Heart left ventricle (tissue), 16 donors: ENCODE measurements around the gene CCL5. TPM values are rescaled to one million over a fixed set of nuclear protein-coding genes. Genes with fewer than 3 reads are reported as not detected.

ENCODE experiments used
- ATAC-seq, 4 donors: fragments of 200-7000 bp; cut with Tn5 transposase; one replicate each; pipeline ENCODE4 v1.9.1; 2020 to 2022; ENCODE audit warnings: moderate library complexity in 4 of 4, mild to moderate bottlenecking in 3 of 4, moderate number of reproducible peaks in 1 of 4
- DNase-seq, 5 donors: peaks; one replicate each; pipeline ENCODE4 v3.0.0-alpha.2; 2020
- H3K27ac ChIP-seq, 12 donors: fragments of 200-600 bp; sonication (generic) in 4 of 12; one replicate each; pipeline versions ENCODE4 v1.5.0 to v1.8.0; 2016 to 2022; ENCODE audit warnings: mild to moderate bottlenecking in 2 of 12
- H3K27me3 ChIP-seq, 9 donors: fragments of 200-600 bp; sonication (generic) in 2 of 9; one replicate each; pipeline versions ENCODE4 v1.5.1 to v1.8.0; 2016 to 2022; ENCODE audit warnings: mild to moderate bottlenecking in 3 of 9
- H3K36me3 ChIP-seq, 9 donors: fragments of 200-600 bp; sonication (generic) in 2 of 9; one replicate each; pipeline versions ENCODE4 v1.5.0 to v1.8.0; 2018 to 2022; ENCODE audit warnings: mild to moderate bottlenecking in 2 of 9
- H3K4me1 ChIP-seq, 12 donors: fragments of 200-600 bp; sonication (generic) in 4 of 12; one replicate each; pipeline versions ENCODE4 v1.5.0 to v1.8.0; 2016 to 2022; ENCODE audit warnings: mild to moderate bottlenecking in 3 of 12
- H3K4me3 ChIP-seq, 12 donors: fragments of 200-600 bp; sonication (generic) in 4 of 12; one replicate each; pipeline versions ENCODE4 v1.5.0 to v1.8.0; 2017 to 2022; ENCODE audit warnings: mild to moderate bottlenecking in 9 of 12, moderate library complexity in 4 of 12
- H3K9me3 ChIP-seq, 12 donors: fragments of 200-600 bp; sonication (generic) in 4 of 12; one replicate each; pipeline versions ENCODE4 v1.5.0 to v1.8.0; 2016 to 2022; ENCODE audit warnings: mild to moderate bottlenecking in 1 of 12
- POLR2A ChIP-seq, 2 donors: fragments of 450-650 bp; IDR thresholded peaks; one replicate each; pipeline ENCODE4 v1.6.1; 2017; ENCODE audit warnings: antibody characterized with exemption in 2 of 2, mild to moderate bottlenecking in 2 of 2, moderate library complexity in 2 of 2
- WGBS, 4 donors: extraction: QIAGEN DNeasy Blood & Tissue Kit in 2 of 4; methylation state at CpG; one replicate each; pipeline versions ENCODE4 v1.1.5 to v1.1.7; 2013 to 2018; 5-methylcytosine and 5-hydroxymethylcytosine counted together
- intact Hi-C, 10 donors: fragments of 100-400 bp; cut with DNase I; formaldehyde crosslinking; loops; one replicate each; pipeline versions ENCODE4 v1.11.1 to v1.14.2; 2022
- polyA plus RNA-seq, 2 donors: library from polyadenylated mRNA; stranded (reverse); fragments of 200-250 nt; gene quantifications; one replicate each; pipeline ENCODE4 v1.2.3, GENCODE V29; 2013
- total RNA-seq, 9 donors: library from RNA; depleted of rRNA in 2 of 9; stranded (reverse); fragments of >200 nt in 2 of 9; fragmentation: NEBNext Ultra II Directional in 3 of 9; extraction: Animal tissue kit (Norgen Biotek cat#: 25700) in 3 of 9; gene quantifications; one replicate each; pipeline versions ENCODE4 v1.1.0 to v1.2.4, GENCODE V29; 2016 to 2023
- TF ChIP-seq, protein P1 (sequence below), 12 donors: fragments of 200-600 bp; sonication (generic) in 4 of 12; IDR thresholded peaks; one replicate each; pipeline versions ENCODE4 v1.5.0 to v1.8.0; 2018 to 2022; ENCODE audit warnings: antibody characterized with exemption in 12 of 12, mild to moderate bottlenecking in 5 of 12
- donor health status: ischemic (EF 13 %, LVEDD 7.1; RV severe dilation, severe dysfunction).
- donor health status: healthy with polysubstance abuse.
- donor health status: DM: no; HTN: yes; CAD: no.
- donor health status: DM: no; HTN: no; CAD: no.
- donor health status: ischemic (EF 25% LVEDD 6.9; RV normal size, moderate dysfunction).
- donor health status: ischemic (EF 25% LVEDD 5.7; RV mildly dilated, moderate dysfunction).
- donor health status: healthy.
- donor health status: DM: yes; HTN: yes; CAD: no.
- donor health status: ischemic (EF 35%, LVEDD 5.7; RV mildly dilated, moderate dysfunction).
- donor health status: nonischemic (EF 11% LVEDD 7.7; RV severe dilation, severe dysfunction).
- donor health status: DM: yes; HTN: yes; CAD: no.
- donor health status: PGD.
- donor health status: ischemic (EF 29% LVEDD 5.4; RV normal size, mild dysfunction).
- donor health status: nonischemic (EF 23%, LVEDD 6.1; RV moderate dilation, normal function).

The CCL5 gene
- total and polyA plus RNA-seq, 11 donors, result 0.46 to 23.7 (median 1.4) TPM; not detected in 1

DNA sequence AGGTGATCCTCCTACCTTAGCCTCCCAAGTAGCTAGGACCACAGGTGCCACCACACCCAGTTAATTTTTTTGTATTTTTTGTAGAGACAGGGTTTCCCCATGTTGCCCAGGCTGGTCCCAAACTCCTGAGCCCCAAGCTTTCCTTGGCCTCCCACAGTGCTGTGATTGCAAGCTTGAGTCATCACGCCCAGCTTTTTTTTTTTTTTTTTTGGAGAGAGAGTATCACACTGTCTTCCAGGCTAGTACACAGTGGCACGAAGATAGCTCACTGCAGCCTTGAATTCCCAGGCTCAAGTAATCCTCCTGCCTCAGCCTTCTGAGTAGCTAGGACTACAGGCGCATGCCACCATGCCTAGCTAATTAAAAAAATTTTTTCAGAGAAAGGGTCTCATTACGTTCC is 38.7 kb downstream of the CCL5 start:
- no peak overlapping the region for H3K4me3 ChIP-seq
- H3K36me3 ChIP-seq, result peaks cover 2 to 100% (median 100%) of the 10 kb centered on the region in 9 donors
- intact Hi-C loops, result no loop called here
- ATAC-seq (peak in 1 of 4 donors; percentile 25), DNase-seq (no peak)
- H3K27me3 ChIP-seq, result no peaks in the 10 kb centered on the region
- H3K4me1 ChIP-seq, result no peaks in the 10 kb centered on the region
- no peaks in the 10 kb centered on the region for H3K9me3 ChIP-seq
- no peak for TF ChIP-seq POLR2A (IDR thresholded peaks at IDR 0.05)
- TF ChIP-seq, protein P1, sequence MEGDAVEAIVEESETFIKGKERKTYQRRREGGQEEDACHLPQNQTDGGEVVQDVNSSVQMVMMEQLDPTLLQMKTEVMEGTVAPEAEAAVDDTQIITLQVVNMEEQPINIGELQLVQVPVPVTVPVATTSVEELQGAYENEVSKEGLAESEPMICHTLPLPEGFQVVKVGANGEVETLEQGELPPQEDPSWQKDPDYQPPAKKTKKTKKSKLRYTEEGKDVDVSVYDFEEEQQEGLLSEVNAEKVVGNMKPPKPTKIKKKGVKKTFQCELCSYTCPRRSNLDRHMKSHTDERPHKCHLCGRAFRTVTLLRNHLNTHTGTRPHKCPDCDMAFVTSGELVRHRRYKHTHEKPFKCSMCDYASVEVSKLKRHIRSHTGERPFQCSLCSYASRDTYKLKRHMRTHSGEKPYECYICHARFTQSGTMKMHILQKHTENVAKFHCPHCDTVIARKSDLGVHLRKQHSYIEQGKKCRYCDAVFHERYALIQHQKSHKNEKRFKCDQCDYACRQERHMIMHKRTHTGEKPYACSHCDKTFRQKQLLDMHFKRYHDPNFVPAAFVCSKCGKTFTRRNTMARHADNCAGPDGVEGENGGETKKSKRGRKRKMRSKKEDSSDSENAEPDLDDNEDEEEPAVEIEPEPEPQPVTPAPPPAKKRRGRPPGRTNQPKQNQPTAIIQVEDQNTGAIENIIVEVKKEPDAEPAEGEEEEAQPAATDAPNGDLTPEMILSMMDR (IDR thresholded peaks at IDR 0.05), result no peak
- H3K27ac ChIP-seq, result no peak overlapping the region
- WGBS, 4 donors, result 79 to 84% (median 80%) methylated on average over 4 of the region's 4 CpGs

GRCh38 chr17:35841101-35841500 is 39.1 kb downstream of the CCL5 start:
- TF ChIP-seq POLR2A (IDR thresholded peaks at IDR 0.05), result no peak
- TF ChIP-seq, protein P1 (IDR thresholded peaks at IDR 0.05), result no peak

DNA sequence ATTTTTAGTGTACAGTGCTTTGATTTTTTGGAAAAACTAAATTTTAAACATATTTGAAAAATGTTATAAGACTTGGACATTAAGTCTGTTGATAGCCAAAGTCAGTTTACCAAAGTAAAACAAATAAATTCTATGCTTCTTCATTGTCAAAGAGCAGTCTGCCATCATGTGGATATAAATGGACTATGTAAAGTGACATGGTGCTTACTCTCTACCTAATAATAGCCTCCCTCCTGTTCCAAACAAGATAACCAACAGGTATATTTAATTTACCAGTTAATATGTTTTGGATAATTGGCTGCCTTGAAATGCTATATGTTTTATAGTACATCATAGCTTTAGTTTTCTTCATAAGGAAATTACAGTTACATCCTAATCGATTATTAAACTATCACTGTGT is 55.0 kb downstream of the CCL5 start:
- H3K9me3 ChIP-seq, result no peaks in the 10 kb centered on the region
- TF ChIP-seq, protein P1 (IDR thresholded peaks at IDR 0.05), result no peak
- intact Hi-C loops, result loop anchor here in 1 of 10 donors (10.0 kb wide), 1 partner anchor 230 kb away; no protein-coding TSS in a partner anchor
- 95 to 98% (median 96%) methylated on average over 1 of the region's 1 CpG for WGBS, 4 donors
- H3K27ac ChIP-seq, result peak overlapping the region in 1 of 12 donors; percentile 2
- no peak overlapping the region for H3K4me3 ChIP-seq
- peak in 1 of 4 donors; percentile 65 for ATAC-seq
- no peaks in the 10 kb centered on the region for H3K27me3 ChIP-seq
- peaks cover 0 to 100% (median 96%) of the 10 kb centered on the region in 9 donors for H3K36me3 ChIP-seq
- peaks cover 0 to 5% (median 0%) of the 10 kb centered on the region in 12 donors for H3K4me1 ChIP-seq
- DNase-seq, result no peak

More at GRCh38 chr17:35841101-35841500, 39.1 kb downstream of the CCL5 start:
- Histone ChIP-seq H3K27me3 (no peaks in the 10 kb centered on the region), H3K4me1 (no peaks in the 10 kb centered on the region), H3K9me3 (no peaks in the 10 kb centered on the region), H3K36me3 (peaks cover 2 to 100% (median 100%) of the 10 kb centered on the region in 9 donors), H3K27ac (no peak overlapping the region), H3K4me3 (no peak overlapping the region)
- no peak for DNase-seq
- WGBS, 4 donors, result 77 to 94% (median 91%) methylated on average over 3 of the region's 3 CpGs
- intact Hi-C loops, result no loop called here
- no peak for ATAC-seq

Other genes starting within 250 kb of the CCL5 start
- gene RASL10B, start 148.7 kb downstream of the CCL5 start, total RNA-seq, result 10 to 100 TPM in 5 of 9 donors, 1 to 10 TPM in 4; 8.2 to 78.7 (median 13.0) TPM
- gene RASL10B, start 148.7 kb downstream of the CCL5 start, polyA plus RNA-seq, result 10 to 100 TPM in 1 of 2 donors, 1 to 10 TPM in 1; 7.6 to 12.2 TPM
- under 1 TPM in 4 of 9 donors, not detected in 5; 0.10 to 0.28 (median 0.12) TPM for gene GAS2L2, start 127.1 kb downstream of the CCL5 start, total RNA-seq
- under 1 TPM in 1 of 2 donors, not detected in 1; 0.06 TPM for gene GAS2L2, start 127.1 kb downstream of the CCL5 start, polyA plus RNA-seq
- gene C17orf50, start 119.5 kb downstream of the CCL5 start, total RNA-seq, result not detected
- under 1 TPM in 1 of 2 donors, not detected in 1; 0.19 TPM for gene C17orf50, start 119.5 kb downstream of the CCL5 start, polyA plus RNA-seq
- 10 to 100 TPM in 1 of 9 donors, 1 to 10 TPM in 7, under 1 TPM in 1; 0.83 to 10.2 (median 2.2) TPM for gene MMP28, start 84.7 kb downstream of the CCL5 start, total RNA-seq
- 1 to 10 TPM; 3.4 to 4.4 TPM for gene MMP28, start 84.7 kb downstream of the CCL5 start, polyA plus RNA-seq
- 100 to 1,000 TPM in 6 of 9 donors, 10 to 100 TPM in 3; 30.1 to 151 (median 121) TPM for gene TAF15, start 70.9 kb downstream of the CCL5 start, total RNA-seq
- gene TAF15, start 70.9 kb downstream of the CCL5 start, polyA plus RNA-seq, result 10 to 100 TPM; 83.0 to 95.0 TPM
- under 1 TPM in 2 of 9 donors, not detected in 7; 0.11 TPM for gene HEATR9, start 11.5 kb downstream of the CCL5 start, total RNA-seq
- gene HEATR9, start 11.5 kb downstream of the CCL5 start, polyA plus RNA-seq, result not detected
- gene RDM1, start 50.4 kb upstream of the CCL5 start, total RNA-seq, result under 1 TPM in 1 of 9 donors, not detected in 8; 0.48 TPM
- not detected for gene RDM1, start 50.4 kb upstream of the CCL5 start, polyA plus RNA-seq
- gene LYZL6, start 63.4 kb upstream of the CCL5 start, total RNA-seq, result not detected
- gene LYZL6, start 63.4 kb upstream of the CCL5 start, polyA plus RNA-seq, result not detected
- gene CCL16, start 101.1 kb upstream of the CCL5 start, total RNA-seq, result under 1 TPM in 1 of 9 donors, not detected in 8; 0.19 TPM
- not detected for gene CCL16, start 101.1 kb upstream of the CCL5 start, polyA plus RNA-seq
- 10 to 100 TPM in 2 of 9 donors, 1 to 10 TPM in 6, under 1 TPM in 1; 0.69 to 19.1 (median 3.2) TPM for gene CCL14, start 106.4 kb upstream of the CCL5 start, total RNA-seq
- 10 to 100 TPM; 15.5 to 31.5 TPM for gene CCL14, start 106.4 kb upstream of the CCL5 start, polyA plus RNA-seq
- not detected for gene CCL15, start 121.2 kb upstream of the CCL5 start, total RNA-seq
- gene CCL15, start 121.2 kb upstream of the CCL5 start, polyA plus RNA-seq, result not detected
- gene CCL23, start 137.6 kb upstream of the CCL5 start, total RNA-seq, result 1 to 10 TPM in 1 of 9 donors, not detected in 8; 5.2 TPM
- gene CCL23, start 137.6 kb upstream of the CCL5 start, polyA plus RNA-seq, result under 1 TPM in 1 of 2 donors, not detected in 1; 0.42 TPM
- gene CCL18, start 183.9 kb upstream of the CCL5 start, total RNA-seq, result 10 to 100 TPM in 2 of 9 donors, 1 to 10 TPM in 5, under 1 TPM in 2; 0.40 to 31.9 (median 4.1) TPM
- gene CCL18, start 183.9 kb upstream of the CCL5 start, polyA plus RNA-seq, result under 1 TPM; 0.30 to 0.53 TPM
- 10 to 100 TPM in 1 of 9 donors, 1 to 10 TPM in 1, under 1 TPM in 4, not detected in 3; 0.21 to 22.5 (median 0.65) TPM for gene CCL3, start 209.8 kb upstream of the CCL5 start, total RNA-seq
- gene CCL3, start 209.8 kb upstream of the CCL5 start, polyA plus RNA-seq, result under 1 TPM; 0.30 to 0.61 TPM
- 10 to 100 TPM in 2 of 9 donors, 1 to 10 TPM in 2, under 1 TPM in 2, not detected in 3; 0.29 to 23.9 (median 1.5) TPM for gene CCL4, start 223.5 kb upstream of the CCL5 start, total RNA-seq
- 1 to 10 TPM in 1 of 2 donors, under 1 TPM in 1; 0.72 to 1.2 TPM for gene CCL4, start 223.5 kb upstream of the CCL5 start, polyA plus RNA-seq